ENCODE data around the gene SENP2.

The SENP2 gene

GRCh38 chr3:185648396-185648795, 62.3 kb downstream of the SENP2 start:
- TF ChIP-seq ZFX (IDR thresholded peaks at IDR 0.05) (no peak), CTCF (conservative IDR thresholded peaks at IDR 0.05) (no peak)
- H3K27ac ChIP-seq, result no peak overlapping the region

GRCh38 chr3:185649414-185649813, 63.3 kb downstream of the SENP2 start:
- TF ChIP-seq CTCF (conservative IDR thresholded peaks at IDR 0.05), result no peak
- H3K27ac ChIP-seq, result no peak overlapping the region

- TF ChIP-seq CTCF (conservative IDR thresholded peaks at IDR 0.05) (no peak), ZFX (IDR thresholded peaks at IDR 0.05) (no peak)
- no peak overlapping the region for H3K27ac ChIP-seq
Measured at GRCh38 chr3:185651971-185652370, 65.9 kb downstream of the SENP2 start.

- TF ChIP-seq CTCF (conservative IDR thresholded peaks at IDR 0.05) (no peak), ZFX (IDR thresholded peaks at IDR 0.05) (no peak)
- H3K27ac ChIP-seq, result no peak overlapping the region
Measured at GRCh38 chr3:185653949-185654757, 68.1 kb downstream of the SENP2 start.

GRCh38 chr3:185654758-185655145, 68.7 kb downstream of the SENP2 start:
- no peak for TF ChIP-seq ZFX (IDR thresholded peaks at IDR 0.05)
- TF ChIP-seq CTCF (conservative IDR thresholded peaks at IDR 0.05), result no peak
- no peak overlapping the region for H3K27ac ChIP-seq

GRCh38 chr3:185655426-185656320, 69.6 kb downstream of the SENP2 start:
- TF ChIP-seq ZFX (IDR thresholded peaks at IDR 0.05), result no peak
- no peak for TF ChIP-seq CTCF (conservative IDR thresholded peaks at IDR 0.05)
- no peak overlapping the region for H3K27ac ChIP-seq

GRCh38 chr3:185656321-185656840, 70.3 kb downstream of the SENP2 start:
- H3K27ac ChIP-seq, result no peak overlapping the region
- TF ChIP-seq ZFX (IDR thresholded peaks at IDR 0.05) (no peak), CTCF (conservative IDR thresholded peaks at IDR 0.05) (no peak)

All from C4-2B (cell line).